Measurements from ENCODE around the gene PRLHR.

GRCh38 chr10:118580702-118581101 lies 14.7 kb downstream of the PRLHR start:
- TF ChIP-seq POLR2A (IDR thresholded peaks at IDR 0.05; ENCODE audit: extremely low read depth, insufficient read length) (no peak), CTCF (IDR thresholded peaks at IDR 0.05; ENCODE audit: low read depth, low read length) (no peak), MYC (IDR thresholded peaks at IDR 0.05; ENCODE audit: low read depth, low read length) (no peak), MAX (IDR thresholded peaks at IDR 0.05; ENCODE audit: low read depth, low read length) (no peak)

All from NB4 (cell line).